Lower leg skin (tissue), 3 donors: ENCODE results near the gene RIC8B.

ENCODE experiments used
- POLR2A ChIP-seq, 2 donors: fragments of 450-650 bp; IDR thresholded peaks; one replicate each; pipeline ENCODE4 v1.6.1; 2016 to 2017; ENCODE audit warnings: antibody characterized with exemption in 2 of 2, mild to moderate bottlenecking in 1 of 2, moderate library complexity in 1 of 2
- TF ChIP-seq, protein P1 (sequence below), 3 donors: fragments of 450-650 bp; IDR thresholded peaks; one replicate each; pipeline ENCODE4 v1.5.1; 2016; ENCODE audit warnings: antibody characterized with exemption in 3 of 3, mild to moderate bottlenecking in 3 of 3, moderate library complexity in 2 of 3

DNA sequence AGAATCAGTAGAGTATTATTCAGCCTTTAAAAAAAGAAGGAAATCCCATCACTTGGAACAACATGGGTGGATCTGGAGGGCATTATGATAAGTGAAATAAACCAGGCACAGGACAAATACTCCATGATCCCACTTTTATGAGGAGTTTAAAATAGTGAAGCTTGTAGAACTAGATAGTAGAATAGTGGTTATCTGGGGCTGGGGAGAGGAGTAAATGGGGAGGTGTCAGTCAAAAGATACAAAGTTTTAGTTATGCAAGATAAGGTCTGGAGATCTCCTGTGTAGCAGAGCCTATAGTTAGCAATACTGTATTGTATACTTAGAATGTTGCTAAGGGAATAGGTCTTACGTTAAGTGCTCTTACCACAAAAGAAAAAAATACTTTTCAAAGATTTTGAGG, 64.9 kb downstream of the RIC8B start:
- no peak for TF ChIP-seq POLR2A (IDR thresholded peaks at IDR 0.05)
- TF ChIP-seq, protein P1, sequence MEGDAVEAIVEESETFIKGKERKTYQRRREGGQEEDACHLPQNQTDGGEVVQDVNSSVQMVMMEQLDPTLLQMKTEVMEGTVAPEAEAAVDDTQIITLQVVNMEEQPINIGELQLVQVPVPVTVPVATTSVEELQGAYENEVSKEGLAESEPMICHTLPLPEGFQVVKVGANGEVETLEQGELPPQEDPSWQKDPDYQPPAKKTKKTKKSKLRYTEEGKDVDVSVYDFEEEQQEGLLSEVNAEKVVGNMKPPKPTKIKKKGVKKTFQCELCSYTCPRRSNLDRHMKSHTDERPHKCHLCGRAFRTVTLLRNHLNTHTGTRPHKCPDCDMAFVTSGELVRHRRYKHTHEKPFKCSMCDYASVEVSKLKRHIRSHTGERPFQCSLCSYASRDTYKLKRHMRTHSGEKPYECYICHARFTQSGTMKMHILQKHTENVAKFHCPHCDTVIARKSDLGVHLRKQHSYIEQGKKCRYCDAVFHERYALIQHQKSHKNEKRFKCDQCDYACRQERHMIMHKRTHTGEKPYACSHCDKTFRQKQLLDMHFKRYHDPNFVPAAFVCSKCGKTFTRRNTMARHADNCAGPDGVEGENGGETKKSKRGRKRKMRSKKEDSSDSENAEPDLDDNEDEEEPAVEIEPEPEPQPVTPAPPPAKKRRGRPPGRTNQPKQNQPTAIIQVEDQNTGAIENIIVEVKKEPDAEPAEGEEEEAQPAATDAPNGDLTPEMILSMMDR (IDR thresholded peaks at IDR 0.05): no peak
